MCF 10A (cell line): ENCODE data around the gene ZBTB26. TPM values are rescaled to one million over a fixed set of nuclear protein-coding genes. Genes with fewer than 3 reads are reported as not detected.

Experiments
- Bru-seq: library from RNA; stranded (reverse); fragments of 400-500 nt; gene quantifications from one replicate; lab custom pipeline; 2021; lab: Mats Ljungman, UMichigan
- BruChase-seq, 2 experiments: library from RNA; stranded (reverse); fragments of 400-500 nt; gene quantifications; one replicate each; lab custom pipeline; 2021; lab: Mats Ljungman, UMichigan
- BruUV-seq: library from RNA; stranded (reverse); fragments of 400-500 nt; replicated peaks from 2 replicates; lab custom pipeline; 2021; lab: Mats Ljungman, UMichigan
- CTCF ChIA-PET: fragments of 300-600 bp; sonication (Branson Sonifier 250); formaldehyde crosslinking; extraction: SDS; loops from one replicate; lab custom pipeline; 2021; ENCODE audit warnings: antibody characterized with exemption, inconsistent platforms; lab: Yijun Ruan, JAX
- POLR2A ChIA-PET: fragments of 300-600, 350-650 bp; sonication (Branson Sonifier 250); formaldehyde crosslinking; extraction: SDS; loops from one replicate; lab custom pipeline; 2020; ENCODE audit warnings: antibody characterized with exemption, inconsistent platforms; lab: Yijun Ruan, JAX
- DNase-seq: peaks from one replicate; pipeline ENCODE4 v3.0.0-alpha.2; 2018; ENCODE audit not compliant: unreplicated experiment
- H3K27ac Mint-ChIP-seq: one replicate; pipeline ENCODE4 v1.8.0; 2022; ENCODE audit warnings: mild to moderate bottlenecking, low read depth, mixed read lengths; ENCODE audit not compliant: unreplicated experiment
- H3K27me3 Mint-ChIP-seq: one replicate; pipeline ENCODE4 v1.8.0; 2022; ENCODE audit warnings: mixed read lengths; ENCODE audit not compliant: insufficient read depth, unreplicated experiment
- H3K36me3 Mint-ChIP-seq: one replicate; pipeline ENCODE4 v1.8.0; 2022; ENCODE audit warnings: mild to moderate bottlenecking, moderate library complexity, mixed read lengths; ENCODE audit not compliant: insufficient read depth, unreplicated experiment
- H3K4me1 Mint-ChIP-seq: one replicate; pipeline ENCODE4 v1.8.0; 2022; ENCODE audit warnings: mixed read lengths; ENCODE audit not compliant: insufficient read depth, unreplicated experiment
- H3K4me3 Mint-ChIP-seq: one replicate; pipeline ENCODE4 v1.8.0; 2022; ENCODE audit warnings: mild to moderate bottlenecking, moderate library complexity, mixed read lengths; ENCODE audit not compliant: unreplicated experiment
- H3K9me3 Mint-ChIP-seq: one replicate; pipeline ENCODE4 v1.8.0; 2022; ENCODE audit warnings: mixed read lengths; ENCODE audit not compliant: unreplicated experiment
- CTCF ChIP-seq: fragments of 200-600 bp; IDR thresholded peaks from one replicate; pipeline ENCODE4 v1.8.0; 2022; ENCODE audit warnings: antibody characterized with exemption, mild to moderate bottlenecking; ENCODE audit not compliant: unreplicated experiment
- intact Hi-C: fragments of 100-400 bp; cut with micrococcal nuclease; formaldehyde crosslinking; loops from 2 replicates; pipeline ENCODE4 v1.14.1; 2022
- long read RNA-seq: library from polyadenylated mRNA; stranded (forward); transcript quantifications from one replicate; pipeline ENCODE4 v2.0.0, GENCODE V29; 2022
- total RNA-seq: library from RNA; stranded (reverse); gene quantifications from 2 replicates; pipeline ENCODE4 v1.2.3, GENCODE V29; 2022

ZBTB26 gene
- total RNA-seq (4.0 and 5.7 TPM in 2 replicates), Bru-seq, nascent RNA (percentile 79 among the genes with signal in this experiment), BruChase-seq, experiment 1, labeled RNA remaining after a 6-hour chase (percentile 58 among the genes with signal in this experiment), BruChase-seq, experiment 2, labeled RNA remaining after a 2-hour chase (percentile 79 among the genes with signal in this experiment)
- long read RNA-seq, full-length matches to known transcripts = 2 of 3 reads
- long read RNA-seq, partial matches to known transcripts = 0 of 3 reads
- long read RNA-seq, other reads (novel, unspliced or antisense) = 1 of 3 reads

DNA sequence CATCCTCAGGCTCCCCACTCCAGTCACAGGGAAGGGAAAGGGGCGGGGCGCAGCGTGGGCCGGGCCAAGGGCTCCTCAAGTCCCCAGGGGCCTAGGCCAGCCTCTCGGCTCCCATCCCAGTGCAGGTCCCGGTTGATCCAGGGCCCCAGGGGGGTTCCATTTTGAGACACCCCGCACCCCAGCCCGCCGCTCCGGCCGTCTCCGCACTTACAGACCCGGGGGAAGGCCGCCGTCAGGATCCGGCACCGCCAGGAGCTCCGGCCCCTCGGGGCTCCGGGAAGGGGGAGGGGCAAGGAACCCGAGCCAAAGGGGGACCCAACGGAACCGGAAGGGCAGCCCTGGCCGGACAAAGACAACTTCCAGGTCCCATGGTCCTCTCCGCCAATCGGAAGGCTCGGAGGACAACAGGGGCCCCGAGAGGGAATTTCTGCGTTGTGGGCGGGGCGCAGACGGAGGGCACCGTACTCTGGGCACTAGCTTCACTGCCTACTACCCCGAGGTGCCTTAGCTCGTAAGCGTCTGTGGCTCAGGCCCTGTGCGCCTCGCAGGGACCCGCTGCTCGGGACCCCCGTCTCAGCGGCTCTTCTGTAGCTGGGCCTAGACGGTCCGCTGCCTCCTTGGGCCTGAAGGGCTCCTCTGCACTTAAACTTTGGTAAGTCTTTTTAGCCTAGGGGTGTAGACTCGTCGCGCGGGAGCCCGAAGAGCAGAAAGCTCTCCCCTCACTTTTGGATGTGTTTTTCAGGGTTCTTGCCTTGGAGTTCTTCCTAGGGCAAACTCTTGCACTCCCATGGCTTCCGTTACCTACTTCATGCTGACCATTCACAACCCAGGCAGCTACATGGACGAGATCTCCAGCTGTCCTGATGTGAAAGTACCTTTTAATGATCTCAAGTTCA is at the start of gene ZBTB26:
Gene ZBTB26, minus strand, starts transcription at position 287 of the 896 bp plus-strand sequence. CDS start 11,578 bp downstream, outside the sequence.
- Mint-ChIP-seq H3K36me3 (peaks cover 26% of the 10 kb centered on the region), H3K4me3 (no peak within 1 kb of the TSS), H3K27ac (no peak within 1 kb of the TSS), H3K27me3 (no peaks in the 10 kb centered on the region), H3K4me1 (peaks cover 5% of the 10 kb centered on the region), H3K9me3 (no peaks in the 10 kb centered on the region)
- POLR2A ChIA-PET = interaction anchor here (0.7 to 8.4 kb wide), 14 partner anchors 10 to 1474 kb away, joined by 3 to 162 read pairs (median 8); partner anchors contain the start of genes PDCL, RABGAP1, RC3H2 and ZBTB6
- no peak for TF ChIP-seq CTCF
- peak; percentile 97 for DNase-seq
- intact Hi-C loops = loop anchor here (1.0 to 2.0 kb wide), 3 partner anchors 9 to 60 kb away; partner anchors contain the start of gene RC3H2
- no TSS peak for BruUV-seq
- CTCF ChIA-PET = interaction anchor here (0.6 to 2.1 kb wide), 7 partner anchors 10 to 114 kb away, joined by 3 to 9 read pairs (median 3); partner anchors contain the start of genes RABGAP1 and ZBTB6

DNA sequence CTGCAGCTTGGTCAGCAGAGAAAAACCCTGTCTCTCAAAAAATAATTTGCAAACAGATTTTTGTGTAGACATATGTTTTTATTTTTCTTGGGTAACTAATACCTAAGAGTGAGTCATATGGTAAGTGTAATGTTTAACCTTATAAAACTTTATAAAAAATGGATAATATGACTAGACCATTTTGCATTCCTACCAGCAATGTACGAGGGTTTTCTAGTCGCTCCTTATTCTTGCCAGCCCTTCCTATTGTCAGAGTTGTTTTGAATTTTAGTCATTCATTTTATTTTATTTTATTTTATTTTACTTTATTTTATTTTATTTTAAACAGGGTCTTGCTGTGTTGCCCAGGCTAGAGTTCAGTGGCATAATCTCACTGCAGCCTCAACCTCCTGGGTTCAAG is 47.3 kb upstream of the ZBTB26 start:
- H3K9me3 Mint-ChIP-seq = no peaks in the 10 kb centered on the region
- H3K4me1 Mint-ChIP-seq = peaks cover 14% of the 10 kb centered on the region
- no peak overlapping the region for H3K4me3 Mint-ChIP-seq
- peaks cover 11% of the 10 kb centered on the region for H3K36me3 Mint-ChIP-seq
- H3K27ac Mint-ChIP-seq = no peak overlapping the region
- no peak for DNase-seq
- no peaks in the 10 kb centered on the region for H3K27me3 Mint-ChIP-seq
- no TSS peak for BruUV-seq
- intact Hi-C loops = no loop called here
- no peak for TF ChIP-seq CTCF
- ChIA-PET CTCF (interaction anchor here (0.6 to 0.7 kb wide), 2 partner anchors 10 to 12 kb away, joined by 3 to 5 read pairs; no protein-coding TSS in a partner anchor), POLR2A (no interaction called here)

DNA sequence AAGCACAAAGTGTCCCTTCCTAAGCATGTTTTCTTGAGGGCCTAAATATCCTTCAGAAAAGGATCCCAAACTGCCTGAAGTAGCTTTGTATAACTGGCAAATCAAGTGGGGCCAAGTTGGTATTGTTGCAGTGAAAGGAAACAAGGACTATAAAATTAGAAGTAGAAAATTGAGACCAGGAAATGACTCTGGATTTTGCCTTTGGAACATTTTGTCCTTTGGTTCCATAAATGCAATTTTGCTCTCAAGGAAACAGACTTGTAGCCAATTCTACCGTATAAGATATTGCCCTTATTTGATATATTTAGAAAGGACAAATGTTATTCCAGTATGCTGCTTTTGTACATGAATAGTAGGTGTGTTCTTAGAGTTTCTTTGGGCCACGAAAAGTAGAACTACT is 43.9 kb upstream of the ZBTB26 start:
- ChIA-PET CTCF (no interaction called here), POLR2A (no interaction called here)
- Mint-ChIP-seq H3K4me3 (no peak overlapping the region), H3K27ac (no peak overlapping the region), H3K36me3 (peaks cover 19% of the 10 kb centered on the region), H3K9me3 (no peaks in the 10 kb centered on the region), H3K27me3 (no peaks in the 10 kb centered on the region), H3K4me1 (peaks cover 14% of the 10 kb centered on the region)
- no TSS peak for BruUV-seq
- intact Hi-C loops = no loop called here
- no peak for DNase-seq
- TF ChIP-seq CTCF = no peak

GRCh38 chr9:122961139-122961538 is 29.8 kb upstream of the ZBTB26 start:
- no peaks in the 10 kb centered on the region for H3K9me3 Mint-ChIP-seq
- DNase-seq = no peak
- BruUV-seq = no TSS peak
- no peak overlapping the region for H3K27ac Mint-ChIP-seq
- TF ChIP-seq CTCF = no peak
- no peak overlapping the region for H3K4me3 Mint-ChIP-seq
- H3K36me3 Mint-ChIP-seq = peaks cover 44% of the 10 kb centered on the region
- intact Hi-C loops = no loop called here
- no peaks in the 10 kb centered on the region for H3K27me3 Mint-ChIP-seq
- no peaks in the 10 kb centered on the region for H3K4me1 Mint-ChIP-seq
- CTCF ChIA-PET = interaction anchor here (0.8 kb wide), 1 partner anchor 76 kb away, joined by 4 read pairs; no protein-coding TSS in a partner anchor
- POLR2A ChIA-PET = interaction anchor here (1.9 kb wide), 1 partner anchor 13 kb away, joined by 4 read pairs; no protein-coding TSS in a partner anchor
